ENCODE measurements around the gene MRPL53. TPM values are rescaled to one million over a fixed set of nuclear protein-coding genes. Genes with fewer than 3 reads are reported as not detected.

The MRPL53 gene
- total and polyA plus RNA-seq, 2 of the 8 experiments (the other 6 are each of a cell fraction or from before 2014, with no cell fraction given) = 36.6 to 46.3 TPM

- WGBS, 2 experiments (ENCODE audit: extremely low coverage in 1 of 2, insufficient coverage in 1 of 2, insufficient read length in 1 of 2, insufficient replicate concordance in 2 of 2, low coverage in 1 of 2, low lambda C conversion rate in 2 of 2, missing lambda C conversion rate in 1 of 2) = 12% methylated on average over 55 of the region's 72 CpGs; no CpG with 5 or more reads in 1 of the 2 experiments
- Histone ChIP-seq H3K14ac (ENCODE audit: insufficient read length) (no peak overlapping the region), H2BK20ac (ENCODE audit: low read length) (no peak overlapping the region), H3K4me3 (ENCODE audit: extremely low read depth in 1 of 4, insufficient read depth in 2 of 4, low read depth in 3 of 4, low read length in 4 of 4) (peak overlapping the region in 1 of 4 experiments; percentile 62; a peak in 3 of 8 replicates), H3K9ac (replicated peaks in 1 of 4; ENCODE audit: extremely low read depth in 1 of 4, low read depth in 3 of 4, low read length in 3 of 4) (peak overlapping the region in 1 of 4 experiments; percentile 13; a peak in 1 of 7 replicates), H4K8ac (ENCODE audit: extremely low read depth, insufficient read depth, low read length) (peak overlapping the region; percentile 84), H2BK12ac (ENCODE audit: low read depth, low read length) (peak overlapping the region; percentile 68; the same call in 1 of the 2 replicates), H3K9me3 (ENCODE audit: insufficient read depth in 2 of 2, low read depth in 1 of 2, low read length in 1 of 2) (peaks cover 7 to 12% of the 10 kb centered on the region in 2 experiments), H2BK15ac (ENCODE audit: low read length) (peak overlapping the region; percentile 92; the same call in 1 of the 2 replicates), H3K79me1 (ENCODE audit: low read depth, low read length) (no peaks in the 10 kb centered on the region), H2BK5ac (ENCODE audit: low read depth, low read length) (no peak overlapping the region), H4K5ac (ENCODE audit: insufficient read length, low read depth, low read length) (no peak overlapping the region), H3K27ac (ENCODE audit: low read depth, low read length) (no peak overlapping the region), H4K91ac (replicated peaks; ENCODE audit: insufficient read length, low read length) (peak overlapping the region; percentile 45), H2BK120ac (replicated peaks; ENCODE audit: low read depth, low read length) (no peak overlapping the region), H4K20me1 (replicated peaks in 1 of 2; ENCODE audit: control insufficient read depth in 1 of 2, insufficient read depth in 2 of 2, low read length in 2 of 2) (peaks cover 2 to 4% of the 10 kb centered on the region in 2 experiments), H3K4me2 (ENCODE audit: insufficient read depth in 1 of 2, low read depth in 2 of 2, low read length in 2 of 2) (peak overlapping the region; percentile 63 to 88), H2AK5ac (ENCODE audit: low read depth, low read length) (no peak overlapping the region), H2AFZ (ENCODE audit: low read length) (peak overlapping the region; percentile 61; the same call in 1 of the 2 replicates), H3K79me2 (ENCODE audit: control insufficient read depth in 1 of 2, insufficient read depth in 2 of 2, low read length in 2 of 2) (no peaks in the 10 kb centered on the region), H3K18ac (ENCODE audit: extremely low read depth, low read length) (peak overlapping the region; percentile 83), H3K23ac (ENCODE audit: insufficient read length) (no peak overlapping the region), H3K36me3 (ENCODE audit: control insufficient read depth in 2 of 4, insufficient read depth in 4 of 4, low read length in 3 of 4) (peaks cover 0 to 19% (median 0%) of the 10 kb centered on the region in 4 experiments; a peak in 1 of 8 replicates), H3K56ac (replicated peaks; ENCODE audit: insufficient read length, low read depth, low read length) (no peak overlapping the region), H3K4ac (replicated peaks; ENCODE audit: insufficient read length, low read depth, low read length) (no peak overlapping the region), H3K23me2 (ENCODE audit: low read depth, low read length) (peaks cover 10% of the 10 kb centered on the region; the same call in 1 of the 2 replicates), H3K27me3 (replicated peaks in 1 of 4; ENCODE audit: control insufficient read depth in 3 of 4, extremely low read depth in 1 of 4, insufficient read depth in 3 of 4, low read length in 3 of 4) (peaks cover 68 to 93% (median 89%) of the 10 kb centered on the region in 4 experiments), H3K4me1 (replicated peaks in 1 of 4; ENCODE audit: control insufficient read depth in 3 of 4, insufficient read depth in 4 of 4, low read length in 3 of 4) (peaks cover 0 to 24% (median 10%) of the 10 kb centered on the region in 4 experiments; a peak in 6 of 7 replicates)
- DNase-seq (ENCODE audit: low read depth in 1 of 2, low spot score in 2 of 2) = peak in 1 of 2 experiments; percentile 95
- ChIA-PET CTCF (ENCODE audit: partially characterized antibody) (interaction anchor here (0.8 to 4.2 kb wide), 6 partner anchors 12 to 34 kb away, joined by 3 to 20 read pairs (median 5); partner anchors contain the start of genes AUP1, CCDC142, HTRA2 and TTC31), POLR2A (ENCODE audit: partially characterized antibody) (interaction anchor here (0.8 to 6.7 kb wide), 6 partner anchors 10 to 38 kb away, joined by 3 to 63 read pairs (median 10); partner anchors contain the start of genes AUP1, HTRA2, LBX2 and LOXL3)
- no peak for FAIRE-seq
- peak; percentile 24; the same call in 1 of the 2 replicates for TF ChIP-seq YY1 (IDR thresholded peaks at IDR 0.05; ENCODE audit: low read depth, low read length)
- peak; percentile 58 for TF ChIP-seq SP2 (IDR thresholded peaks at IDR 0.05; ENCODE audit: low read length)
- TF ChIP-seq HDAC2 (IDR thresholded peaks at IDR 0.05; ENCODE audit: borderline replicate concordance in 1 of 2, low read depth in 2 of 2, low read length in 2 of 2) = peak in 1 of 2 experiments; percentile 91; a peak in 2 of 4 replicates
- peak; percentile 80 for TF ChIP-seq CHD2 (IDR thresholded peaks at IDR 0.05; ENCODE audit: low read length)
- no peak for TF ChIP-seq BCL11A (IDR thresholded peaks at IDR 0.05; ENCODE audit: low read depth in 2 of 2, low read length in 2 of 2)
- peak; percentile 99 for TF ChIP-seq KDM4A (IDR thresholded peaks at IDR 0.05; ENCODE audit: low read depth, low read length, severe bottlenecking)
- TF ChIP-seq SP1 (IDR thresholded peaks at IDR 0.05; ENCODE audit: low read depth, low read length) = peak; percentile 94
- TF ChIP-seq RNF2 (IDR thresholded peaks at IDR 0.05; ENCODE audit: borderline replicate concordance, low read depth, low read length, missing control alignments, poor library complexity, severe bottlenecking) = peak; percentile 92
- peak; percentile 26; the same call in 1 of the 2 replicates for TF ChIP-seq EGR1 (IDR thresholded peaks at IDR 0.05; ENCODE audit: borderline replicate concordance, low read depth, low read length)
- TF ChIP-seq EP300 (IDR thresholded peaks at IDR 0.05; ENCODE audit: borderline replicate concordance in 1 of 2, low read depth in 2 of 2, low read length in 2 of 2) = no peak
- no peak for TF ChIP-seq ASH2L (IDR thresholded peaks at IDR 0.05; ENCODE audit: low read length)
Measured at GRCh38 chr2:74515981-74516633, 43.6 kb upstream of the MRPL53 start.
